ENCODE measurements around the gene MAG.

Gene MAG

GRCh38 chr19:35293363-35293739 lies 1.4 kb downstream of the MAG start:
- Histone ChIP-seq H3K79me2 (ENCODE audit: control insufficient read depth, insufficient read depth, low read length, poor library complexity) (no peaks in the 10 kb centered on the region), H3K9ac (ENCODE audit: low read length) (no peak overlapping the region), H2BK12ac (ENCODE audit: low read length) (no peak overlapping the region), H3K9me3 (ENCODE audit: insufficient read depth, low read depth, low read length) (peaks cover 14% of the 10 kb centered on the region), H3K4me2 (ENCODE audit: low read length) (no peak overlapping the region), H3K36me3 (ENCODE audit: control insufficient read depth in 1 of 2, insufficient read depth in 2 of 2, low read length in 2 of 2) (no peaks in the 10 kb centered on the region), H3K4ac (ENCODE audit: low read depth, low read length) (no peak overlapping the region), H3K18ac (ENCODE audit: low read length) (no peak overlapping the region), H3K4me3 (ENCODE audit: low read depth, low read length) (peak overlapping the region; percentile 6), H2BK5ac (ENCODE audit: low read depth, low read length, poor library complexity) (no peak overlapping the region), H3K27me3 (ENCODE audit: insufficient read depth, low read length) (no peaks in the 10 kb centered on the region), H3K23ac (ENCODE audit: low read length) (no peak overlapping the region), H2AFZ (ENCODE audit: insufficient read depth, low read length, poor library complexity) (no peak overlapping the region), H3K4me1 (ENCODE audit: control insufficient read depth in 1 of 2, insufficient read depth in 2 of 2, low read length in 2 of 2) (peaks cover 0 to 2% of the 10 kb centered on the region in 2 experiments), H2AK5ac (ENCODE audit: low read length) (no peak overlapping the region), H4K12ac (ENCODE audit: low read depth, low read length) (no peak overlapping the region), H4K8ac (ENCODE audit: low read depth, low read length) (no peak overlapping the region), H2BK120ac (ENCODE audit: insufficient read depth, low read length, poor library complexity) (no peak overlapping the region), H3K14ac (ENCODE audit: low read length) (no peak overlapping the region), H4K91ac (ENCODE audit: low read depth, low read length) (no peak overlapping the region), H3K79me1 (ENCODE audit: low read length) (no peaks in the 10 kb centered on the region), H3K27ac (ENCODE audit: low read depth, low read length) (no peak overlapping the region)
- no CpG with 5 or more reads among the region's 7 CpGs for WGBS (ENCODE audit: extremely low coverage, insufficient coverage, insufficient read length)
- no peak for DNase-seq

- Histone ChIP-seq H4K91ac (ENCODE audit: low read depth, low read length) (no peak overlapping the region), H3K9ac (ENCODE audit: low read length) (no peak overlapping the region)
- WGBS (ENCODE audit: extremely low coverage, insufficient coverage, insufficient read length): no CpG with 5 or more reads among the region's 17 CpGs
Measured at GRCh38 chr19:35293808-35294207, 1.8 kb downstream of the MAG start.

GRCh38 chr19:35294328-35294727 lies 2.4 kb downstream of the MAG start:
- H3K79me2 ChIP-seq (ENCODE audit: control insufficient read depth, insufficient read depth, low read length, poor library complexity): no peaks in the 10 kb centered on the region

More at GRCh38 chr19:35293808-35294207, 1.8 kb downstream of the MAG start:
- no peak overlapping the region for H3K27ac ChIP-seq (ENCODE audit: low read depth, low read length)
- H4K12ac ChIP-seq (ENCODE audit: low read depth, low read length): no peak overlapping the region
- H3K4me3 ChIP-seq (ENCODE audit: low read depth, low read length): no peak overlapping the region
- H3K27me3 ChIP-seq (ENCODE audit: insufficient read depth, low read length): no peaks in the 10 kb centered on the region
- H2BK120ac ChIP-seq (ENCODE audit: insufficient read depth, low read length, poor library complexity): no peak overlapping the region
- H3K18ac ChIP-seq (ENCODE audit: low read length): no peak overlapping the region
- H3K9me3 ChIP-seq (ENCODE audit: insufficient read depth, low read depth, low read length): peaks cover 18% of the 10 kb centered on the region
- no peak overlapping the region for H3K4me2 ChIP-seq (ENCODE audit: low read length)
- no peak overlapping the region for H2AK5ac ChIP-seq (ENCODE audit: low read length)
- no peak overlapping the region for H4K8ac ChIP-seq (ENCODE audit: low read depth, low read length)
- H2BK5ac ChIP-seq (ENCODE audit: low read depth, low read length, poor library complexity): no peak overlapping the region
- no peak overlapping the region for H3K4ac ChIP-seq (ENCODE audit: low read depth, low read length)
- H3K36me3 ChIP-seq (ENCODE audit: control insufficient read depth in 1 of 2, insufficient read depth in 2 of 2, low read length in 2 of 2): no peaks in the 10 kb centered on the region
- H2AFZ ChIP-seq (ENCODE audit: insufficient read depth, low read length, poor library complexity): no peak overlapping the region
- no peaks in the 10 kb centered on the region for H3K79me1 ChIP-seq (ENCODE audit: low read length)
- no peak overlapping the region for H3K23ac ChIP-seq (ENCODE audit: low read length)
- H3K4me1 ChIP-seq (ENCODE audit: control insufficient read depth in 1 of 2, insufficient read depth in 2 of 2, low read length in 2 of 2): peaks cover 0 to 2% of the 10 kb centered on the region in 2 experiments
- H2BK12ac ChIP-seq (ENCODE audit: low read length): no peak overlapping the region
- no peaks in the 10 kb centered on the region for H3K79me2 ChIP-seq (ENCODE audit: control insufficient read depth, insufficient read depth, low read length, poor library complexity)
- H3K14ac ChIP-seq (ENCODE audit: low read length): no peak overlapping the region
- no peak for DNase-seq

GRCh38 chr19:35294859-35295791 lies 3.2 kb downstream of the MAG start:
- no peak overlapping the region for H3K18ac ChIP-seq (ENCODE audit: low read length)
- H3K9ac ChIP-seq (ENCODE audit: low read length): no peak overlapping the region
- no peak overlapping the region for H3K27ac ChIP-seq (ENCODE audit: low read depth, low read length)
- no peaks in the 10 kb centered on the region for H3K36me3 ChIP-seq (ENCODE audit: control insufficient read depth in 1 of 2, insufficient read depth in 2 of 2, low read length in 2 of 2)
- H3K27me3 ChIP-seq (ENCODE audit: insufficient read depth, low read length): no peaks in the 10 kb centered on the region
- H3K4me2 ChIP-seq (ENCODE audit: low read length): no peak overlapping the region
- H2AFZ ChIP-seq (ENCODE audit: insufficient read depth, low read length, poor library complexity): no peak overlapping the region
- H4K8ac ChIP-seq (ENCODE audit: low read depth, low read length): no peak overlapping the region
- no peaks in the 10 kb centered on the region for H3K79me1 ChIP-seq (ENCODE audit: low read length)
- no CpG with 5 or more reads among the region's 25 CpGs for WGBS (ENCODE audit: extremely low coverage, insufficient coverage, insufficient read length)
- H4K12ac ChIP-seq (ENCODE audit: low read depth, low read length): no peak overlapping the region
- no peak overlapping the region for H4K91ac ChIP-seq (ENCODE audit: low read depth, low read length)
- H2AK5ac ChIP-seq (ENCODE audit: low read length): no peak overlapping the region
- DNase-seq: no peak
- H3K14ac ChIP-seq (ENCODE audit: low read length): no peak overlapping the region
- no peak overlapping the region for H2BK12ac ChIP-seq (ENCODE audit: low read length)
- peaks cover 0 to 2% of the 10 kb centered on the region in 2 experiments for H3K4me1 ChIP-seq (ENCODE audit: control insufficient read depth in 1 of 2, insufficient read depth in 2 of 2, low read length in 2 of 2)
- no peak overlapping the region for H2BK120ac ChIP-seq (ENCODE audit: insufficient read depth, low read length, poor library complexity)
- peaks cover 19% of the 10 kb centered on the region for H3K9me3 ChIP-seq (ENCODE audit: insufficient read depth, low read depth, low read length)
- no peak overlapping the region for H2BK5ac ChIP-seq (ENCODE audit: low read depth, low read length, poor library complexity)
- H3K79me2 ChIP-seq (ENCODE audit: control insufficient read depth, insufficient read depth, low read length, poor library complexity): no peaks in the 10 kb centered on the region
- no peak overlapping the region for H3K4ac ChIP-seq (ENCODE audit: low read depth, low read length)
- no peak overlapping the region for H3K23ac ChIP-seq (ENCODE audit: low read length)
- no peak overlapping the region for H3K4me3 ChIP-seq (ENCODE audit: low read depth, low read length)

More at GRCh38 chr19:35294328-35294727, 2.4 kb downstream of the MAG start:
- Histone ChIP-seq H3K4me2 (ENCODE audit: low read length) (no peak overlapping the region), H2AFZ (ENCODE audit: insufficient read depth, low read length, poor library complexity) (no peak overlapping the region), H2BK120ac (ENCODE audit: insufficient read depth, low read length, poor library complexity) (no peak overlapping the region), H3K27ac (ENCODE audit: low read depth, low read length) (no peak overlapping the region), H3K9me3 (ENCODE audit: insufficient read depth, low read depth, low read length) (peaks cover 19% of the 10 kb centered on the region), H2AK5ac (ENCODE audit: low read length) (no peak overlapping the region), H3K18ac (ENCODE audit: low read length) (no peak overlapping the region), H3K27me3 (ENCODE audit: insufficient read depth, low read length) (no peaks in the 10 kb centered on the region), H3K36me3 (ENCODE audit: control insufficient read depth in 1 of 2, insufficient read depth in 2 of 2, low read length in 2 of 2) (no peaks in the 10 kb centered on the region), H4K91ac (ENCODE audit: low read depth, low read length) (no peak overlapping the region), H3K79me1 (ENCODE audit: low read length) (no peaks in the 10 kb centered on the region), H3K23ac (ENCODE audit: low read length) (no peak overlapping the region), H2BK12ac (ENCODE audit: low read length) (no peak overlapping the region), H4K12ac (ENCODE audit: low read depth, low read length) (no peak overlapping the region), H3K4me3 (ENCODE audit: low read depth, low read length) (no peak overlapping the region), H4K8ac (ENCODE audit: low read depth, low read length) (no peak overlapping the region), H3K4me1 (ENCODE audit: control insufficient read depth in 1 of 2, insufficient read depth in 2 of 2, low read length in 2 of 2) (peaks cover 0 to 2% of the 10 kb centered on the region in 2 experiments), H3K9ac (ENCODE audit: low read length) (no peak overlapping the region), H2BK5ac (ENCODE audit: low read depth, low read length, poor library complexity) (no peak overlapping the region), H3K4ac (ENCODE audit: low read depth, low read length) (no peak overlapping the region), H3K14ac (ENCODE audit: low read length) (no peak overlapping the region)
- no peak for DNase-seq
- WGBS (ENCODE audit: extremely low coverage, insufficient coverage, insufficient read length): no CpG with 5 or more reads among the region's 3 CpGs
